GM18526 (cell line): Measurements from ENCODE around the gene ARHGAP9.

Source experiments
- POLR2A ChIP-seq: IDR thresholded peaks from 3 replicates; pipeline ENCODE4 v1.6.1; 2011; ENCODE audit not compliant: insufficient read length; ENCODE audit errors: extremely low read depth

Gene ARHGAP9

GRCh38 chr12:57456737-57457490, 22.8 kb downstream of the ARHGAP9 start:
- no peak for TF ChIP-seq POLR2A

GRCh38 chr12:57456145-57456700, 23.4 kb downstream of the ARHGAP9 start:
- peak; percentile 23 for TF ChIP-seq POLR2A

GRCh38 chr12:57455374-57456144, 24.1 kb downstream of the ARHGAP9 start:
- no peak for TF ChIP-seq POLR2A

GRCh38 chr12:57454566-57455373, 24.9 kb downstream of the ARHGAP9 start, which contains the start of gene INHBE:
Gene INHBE (plus strand): TSS chr12:57455307. CDS start chr12:57455537, 230 bp downstream.
- no peak for TF ChIP-seq POLR2A

- TF ChIP-seq POLR2A: no peak
Measured at GRCh38 chr12:57454213-57454565, 25.5 kb downstream of the ARHGAP9 start.

GRCh38 chr12:57452937-57453509, 26.6 kb downstream of the ARHGAP9 start:
- TF ChIP-seq POLR2A: no peak

GRCh38 chr12:57452181-57452936, 27.3 kb downstream of the ARHGAP9 start:
- no peak for TF ChIP-seq POLR2A

- no peak for TF ChIP-seq POLR2A
Measured at GRCh38 chr12:57451233-57451778, 28.4 kb downstream of the ARHGAP9 start.

- TF ChIP-seq POLR2A: no peak
Measured at GRCh38 chr12:57450057-57450456, 29.6 kb downstream of the ARHGAP9 start.

GRCh38 chr12:57449375-57449774, 30.3 kb downstream of the ARHGAP9 start:
- no peak for TF ChIP-seq POLR2A

- no peak for TF ChIP-seq POLR2A
Measured at GRCh38 chr12:57448669-57449068, 31.0 kb downstream of the ARHGAP9 start.

- TF ChIP-seq POLR2A: no peak
Measured at GRCh38 chr12:57446292-57446960, 33.2 kb downstream of the ARHGAP9 start.

- no peak for TF ChIP-seq POLR2A
Measured at GRCh38 chr12:57444744-57445143, 34.9 kb downstream of the ARHGAP9 start.
